GM18867 (cell line): ENCODE data around the gene GPR135.

ENCODE experiments used
- ATAC-seq: cut with Tn5 transposase; IDR thresholded peaks from one replicate; pipeline ENCODE4 v1.9.1; 2021; ENCODE audit warnings: mild to moderate bottlenecking, moderate library complexity; ENCODE audit not compliant: unreplicated experiment

Gene GPR135

GRCh38 chr14:59425322-59425935 is 39.8 kb downstream of the GPR135 start:
- no peak for ATAC-seq

- no peak for ATAC-seq
These were observed 40.7 kb downstream of the GPR135 start for GRCh38 chr14:59424341-59425071.

GRCh38 chr14:59422069-59422881 is 42.9 kb downstream of the GPR135 start:
- no peak for ATAC-seq

- no peak for ATAC-seq
These were observed 45.9 kb downstream of the GPR135 start for GRCh38 chr14:59419303-59419702.

- no peak for ATAC-seq
These were observed 47.9 kb downstream of the GPR135 start for GRCh38 chr14:59417311-59417710.

GRCh38 chr14:59415836-59416602 is 49.2 kb downstream of the GPR135 start:
- ATAC-seq, result no peak
